ENCODE results near the gene EMX1. TPM values are rescaled to one million over a fixed set of nuclear protein-coding genes. Genes with fewer than 3 reads are reported as not detected.

EMX1 gene
- total RNA-seq, 3 donors from 2014 or later: 0.44 TPM; not detected in 2

DNA sequence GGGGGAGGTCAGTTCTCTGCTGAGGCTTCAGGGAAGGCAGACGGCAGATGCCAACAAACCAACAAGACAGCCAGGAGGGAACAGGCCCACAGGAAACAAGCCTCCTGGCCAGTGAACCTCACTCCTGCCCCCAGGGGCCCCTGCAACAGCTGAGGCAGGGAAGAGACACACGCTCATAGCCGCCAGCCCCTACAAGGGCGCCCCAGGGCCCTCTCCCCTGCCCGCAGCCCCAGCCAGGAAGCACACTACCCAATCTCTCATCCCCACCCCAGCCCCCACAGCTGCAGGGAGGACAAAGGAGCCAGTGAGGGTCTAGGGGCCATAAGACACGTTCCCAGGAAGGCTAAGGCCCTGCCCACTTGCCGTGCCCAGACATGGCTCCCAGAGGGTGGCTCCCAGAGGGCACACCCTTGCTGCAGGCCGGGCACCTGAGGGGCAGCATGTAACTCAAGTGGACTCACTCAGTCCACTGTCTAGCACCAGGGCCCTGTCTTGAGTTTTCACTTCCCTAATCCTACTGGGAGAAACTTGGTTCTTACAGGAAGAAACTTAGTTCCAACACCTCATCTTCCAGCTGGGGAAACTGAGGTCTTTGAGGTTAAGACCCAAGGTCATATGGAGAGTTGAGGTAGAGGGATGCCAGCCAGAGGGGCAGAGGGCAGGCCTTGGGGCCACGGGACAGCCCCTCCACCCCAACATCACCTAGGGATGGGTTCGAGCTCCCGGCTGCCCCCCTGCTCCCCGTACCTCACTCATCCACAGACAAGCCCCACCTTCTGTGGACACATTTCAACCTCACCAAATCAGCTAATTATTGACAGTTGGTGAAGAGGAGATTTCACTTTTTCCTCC lies 37.3 kb downstream of the EMX1 start:
- no peaks in the 10 kb centered on the region for H3K9me3 ChIP-seq
- no peaks in the 10 kb centered on the region for H3K27me3 ChIP-seq
- TF ChIP-seq CTCF (IDR thresholded peaks at IDR 0.05): no peak
- TF ChIP-seq POLR2AphosphoS5 (IDR thresholded peaks at IDR 0.05): no peak
- no peak for DNase-seq (ENCODE audit: low spot score in 2 of 2)
- intact Hi-C loops (cut with DNase I; ENCODE audit: low total_unique reads): no loop called here
- H3K4me1 ChIP-seq: no peaks in the 10 kb centered on the region
- no peaks in the 10 kb centered on the region for H3K36me3 ChIP-seq
- H3K4me3 ChIP-seq: no peak overlapping the region
- H3K27ac ChIP-seq: no peak overlapping the region

DNA sequence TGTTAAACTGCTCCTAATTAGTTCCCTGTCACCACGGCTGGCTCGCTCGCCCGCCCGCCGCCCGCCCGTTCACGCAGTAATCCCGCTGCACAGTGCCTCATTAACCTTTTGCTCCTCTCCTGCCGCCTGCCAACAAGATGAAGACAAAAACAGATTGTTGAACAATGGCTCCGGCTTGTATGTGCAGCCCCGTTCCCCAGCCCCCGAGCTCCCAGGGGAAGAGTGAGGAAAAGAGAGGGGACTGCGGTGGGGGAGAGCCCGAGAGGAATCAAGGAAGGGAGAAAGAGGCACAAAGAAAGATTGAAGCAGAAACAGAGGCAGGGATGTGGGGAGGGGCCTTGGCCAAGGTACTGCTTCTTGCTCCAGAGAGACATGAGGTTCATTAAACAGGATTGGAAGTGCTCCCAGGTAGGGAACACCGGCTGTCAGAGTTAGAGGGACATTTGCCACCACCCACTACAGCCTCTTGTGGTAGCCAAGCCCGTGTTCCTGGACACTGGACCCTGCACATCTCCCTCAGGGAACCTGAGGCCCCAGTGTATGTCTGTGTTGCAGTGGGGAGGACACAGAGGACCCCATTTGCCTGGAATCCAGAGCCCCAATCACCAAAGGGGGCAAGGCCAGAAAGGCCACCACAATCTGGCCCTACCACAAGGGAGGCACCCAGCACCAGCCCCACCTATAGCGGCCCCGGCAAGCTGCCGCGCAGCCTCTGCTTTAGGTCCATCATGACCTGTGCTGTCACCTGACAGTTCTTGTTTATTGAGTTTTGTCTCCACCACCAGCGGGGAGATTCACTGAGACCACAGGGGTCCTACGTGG lies 38.1 kb downstream of the EMX1 start:
- Histone ChIP-seq H3K9me3 (no peaks in the 10 kb centered on the region), H3K4me3 (no peak overlapping the region), H3K27me3 (no peaks in the 10 kb centered on the region), H3K36me3 (no peaks in the 10 kb centered on the region), H3K27ac (no peak overlapping the region), H3K4me1 (no peaks in the 10 kb centered on the region)
- TF ChIP-seq POLR2AphosphoS5 (IDR thresholded peaks at IDR 0.05) (no peak), POLR2A (IDR thresholded peaks at IDR 0.05) (no peak), CTCF (IDR thresholded peaks at IDR 0.05) (no peak)
- DNase-seq (ENCODE audit: low spot score in 2 of 2): no peak
- intact Hi-C loops (cut with DNase I; ENCODE audit: low total_unique reads): no loop called here

GRCh38 chr2:72956050-72956395 lies 38.7 kb downstream of the EMX1 start:
- intact Hi-C loops (cut with DNase I; ENCODE audit: low total_unique reads): no loop called here
- TF ChIP-seq CTCF (IDR thresholded peaks at IDR 0.05) (no peak), POLR2AphosphoS5 (IDR thresholded peaks at IDR 0.05) (no peak), POLR2A (IDR thresholded peaks at IDR 0.05) (no peak)
- Histone ChIP-seq H3K4me3 (no peak overlapping the region), H3K4me1 (no peaks in the 10 kb centered on the region), H3K27ac (no peak overlapping the region), H3K27me3 (no peaks in the 10 kb centered on the region), H3K36me3 (no peaks in the 10 kb centered on the region), H3K9me3 (no peaks in the 10 kb centered on the region)
- no peak for DNase-seq (ENCODE audit: low spot score in 2 of 2)

DNA sequence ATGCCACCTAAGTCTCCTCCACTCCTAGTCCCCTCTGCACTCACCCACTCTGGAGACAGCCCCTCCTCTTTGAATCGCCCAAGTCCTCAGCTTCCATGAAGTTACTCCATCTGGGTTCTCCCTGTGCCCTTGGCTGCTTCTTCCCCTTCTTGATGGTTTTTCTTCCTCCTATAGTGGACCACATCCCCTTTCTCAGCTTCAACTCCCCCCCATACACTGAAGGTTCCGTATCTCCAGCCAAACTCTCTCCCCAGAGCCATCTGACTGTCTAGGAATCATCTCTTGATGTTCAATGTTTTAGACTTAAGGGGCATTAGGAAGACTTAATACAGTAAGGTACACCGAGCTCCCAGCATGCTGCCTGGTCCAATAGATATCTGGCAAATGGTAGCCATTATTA lies 39.6 kb downstream of the EMX1 start:
- no peak for DNase-seq (ENCODE audit: low spot score in 2 of 2)
- Histone ChIP-seq H3K27me3 (no peaks in the 10 kb centered on the region), H3K27ac (no peak overlapping the region), H3K4me1 (no peaks in the 10 kb centered on the region), H3K4me3 (no peak overlapping the region), H3K9me3 (no peaks in the 10 kb centered on the region), H3K36me3 (no peaks in the 10 kb centered on the region)
- TF ChIP-seq CTCF (IDR thresholded peaks at IDR 0.05) (no peak), POLR2A (IDR thresholded peaks at IDR 0.05) (no peak), POLR2AphosphoS5 (IDR thresholded peaks at IDR 0.05) (no peak)
- intact Hi-C loops (cut with DNase I; ENCODE audit: low total_unique reads): no loop called here

Data from breast epithelium (tissue), 4 donors.